GM21529 (cell line): Measurements from ENCODE around the gene ORC2.
"Not testable (repeated sequence)": the region's sequence is repeated elsewhere in the genome, so short reads cannot be mapped to it uniquely, and the experiment has no call there.

Experiments
- ATAC-seq: cut with Tn5 transposase; IDR thresholded peaks from one replicate; pipeline ENCODE4 v1.9.1; 2021; ENCODE audit not compliant: unreplicated experiment

Gene ORC2

DNA sequence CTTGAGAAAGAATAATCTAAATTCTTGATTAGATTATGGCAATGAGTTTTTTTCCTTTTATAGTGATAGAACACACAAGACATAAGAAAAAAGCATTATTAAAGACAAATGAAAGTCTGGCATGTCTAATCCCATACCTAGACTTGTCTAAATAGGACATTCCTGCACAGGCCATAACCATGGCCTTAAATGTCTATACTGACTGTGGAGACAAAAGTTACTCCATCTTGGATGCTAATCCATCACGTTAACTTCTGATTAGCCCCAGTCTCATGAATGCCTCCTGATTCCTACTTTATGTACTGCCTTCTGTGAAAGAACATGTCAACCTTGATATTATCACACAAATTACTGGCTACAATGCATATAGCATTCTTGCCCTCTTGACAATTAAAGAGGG lies 23.6 kb downstream of the ORC2 start:
- no peak for ATAC-seq

- no peak for ATAC-seq
Measured at GRCh38 chr2:200930947-200931626, 32.4 kb downstream of the ORC2 start.

- no peak for ATAC-seq
Measured at GRCh38 chr2:200929334-200930249, 33.9 kb downstream of the ORC2 start.

DNA sequence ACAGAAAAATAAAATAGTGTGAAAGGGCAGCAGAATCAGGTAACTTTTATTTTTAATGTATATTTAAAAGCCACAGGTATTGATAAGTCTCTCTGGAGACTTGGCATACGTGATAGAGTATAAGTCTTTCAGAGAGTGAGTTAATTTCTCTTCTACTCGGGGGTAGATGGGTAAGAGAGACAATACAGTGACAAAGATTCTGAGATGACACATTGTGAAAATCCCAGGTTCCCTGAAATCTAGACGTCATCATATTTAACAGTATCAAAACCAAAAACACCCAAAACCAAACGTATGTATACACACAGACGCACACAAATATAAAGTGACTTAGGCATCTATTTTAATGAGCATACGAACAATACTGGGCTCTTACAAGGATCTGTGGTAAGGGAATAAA lies 41.0 kb downstream of the ORC2 start:
- no peak for ATAC-seq

DNA sequence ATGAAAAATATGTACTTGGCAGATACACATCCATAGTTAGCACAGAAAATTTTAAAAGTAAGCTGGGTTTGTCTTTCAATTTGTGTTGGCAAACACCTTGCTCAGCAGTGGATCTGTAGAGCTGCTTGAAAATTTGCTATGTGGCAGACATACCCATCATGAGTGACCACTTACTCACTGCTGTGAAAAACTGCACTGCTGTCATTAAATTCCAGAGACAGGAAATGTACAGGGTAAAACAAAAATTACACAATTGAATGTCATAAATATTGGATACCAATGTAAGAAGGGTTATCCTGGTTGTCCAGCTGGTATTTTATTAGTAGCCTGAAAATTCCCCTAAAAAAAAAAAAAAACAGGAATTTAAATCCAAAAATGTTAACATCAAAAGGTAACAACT lies 49.8 kb downstream of the ORC2 start:
- no peak for ATAC-seq

DNA sequence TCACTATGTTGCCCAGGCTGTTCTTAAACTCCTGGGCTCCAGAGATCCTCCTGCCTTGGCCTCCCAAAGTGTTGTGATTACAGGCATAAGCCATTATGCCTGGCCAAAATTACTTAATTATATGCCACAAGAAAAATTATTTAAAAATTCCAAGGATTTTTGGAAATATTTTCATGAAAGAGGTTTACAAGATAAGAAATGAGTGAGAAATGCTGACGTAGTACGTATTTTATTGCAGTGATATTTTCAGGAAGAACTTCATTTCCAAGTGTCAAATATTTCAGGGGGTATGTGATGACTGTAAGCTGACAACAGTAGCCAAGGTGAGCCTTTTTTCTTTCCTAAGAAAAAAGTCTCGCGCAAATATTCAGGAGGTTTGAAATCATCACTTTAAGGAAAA lies 53.5 kb downstream of the ORC2 start:
- ATAC-seq = no peak

DNA sequence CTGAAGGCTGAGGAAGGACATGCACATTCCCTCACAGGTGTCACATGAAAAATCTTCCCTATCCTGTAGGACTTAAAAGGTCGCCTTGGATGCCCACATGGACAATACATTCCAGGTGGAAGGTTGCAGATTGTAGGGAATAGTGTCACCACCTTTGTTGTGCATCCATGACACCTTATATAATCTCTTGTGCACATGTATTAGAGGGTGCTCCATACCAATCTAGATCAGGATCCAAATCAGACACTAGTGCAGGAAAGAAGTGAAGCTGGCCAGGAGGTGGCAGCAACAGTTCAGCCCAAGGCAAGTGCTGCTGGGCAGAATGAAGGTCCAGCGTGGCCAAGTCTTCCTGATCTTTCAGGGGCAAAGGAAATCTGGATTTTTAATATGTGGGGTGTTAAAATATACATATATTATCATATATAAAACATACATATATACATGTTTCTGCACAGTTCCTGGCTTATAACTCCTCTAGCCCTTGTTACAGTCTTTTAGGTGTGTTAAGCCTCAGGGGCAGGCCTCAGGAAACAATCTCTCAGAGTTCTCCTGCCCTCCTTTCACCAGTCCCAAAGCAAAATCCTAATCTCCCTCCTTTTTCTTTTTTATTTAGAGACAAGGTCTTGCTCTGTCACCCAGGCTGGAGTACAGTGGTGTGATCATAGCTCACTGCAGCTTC lies 57.7 kb downstream of the ORC2 start:
- peak; percentile 60 for ATAC-seq

DNA sequence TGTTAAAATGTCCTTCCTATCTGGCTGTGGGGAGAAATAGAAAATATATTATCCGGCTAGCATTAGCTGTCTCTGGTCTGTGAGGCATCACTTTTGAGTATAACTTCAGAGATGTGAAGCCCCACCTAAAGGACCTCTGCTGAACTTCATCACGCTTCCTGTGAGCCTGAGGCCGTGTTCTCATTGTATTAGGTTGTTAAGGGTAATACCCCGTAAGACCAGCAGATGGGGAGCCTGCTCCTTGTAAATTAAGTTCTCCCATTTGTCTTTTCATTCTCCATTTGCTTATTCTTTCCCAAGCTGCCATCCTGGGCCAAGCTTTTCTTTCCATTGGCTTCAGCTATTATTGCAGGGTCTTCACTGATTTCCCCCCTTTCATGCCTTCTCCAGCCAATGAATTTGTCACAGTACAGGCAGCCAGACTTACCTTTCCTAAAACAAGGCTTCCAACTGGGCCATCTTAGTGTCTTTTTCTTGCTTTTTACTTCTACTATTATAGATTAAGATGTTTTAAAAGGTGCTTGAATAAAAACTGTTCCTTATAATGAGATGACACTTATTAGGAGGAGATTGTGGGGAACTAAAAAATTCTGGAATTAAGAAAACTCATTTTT lies 61.9 kb downstream of the ORC2 start:
- peak; percentile 98 for ATAC-seq

DNA sequence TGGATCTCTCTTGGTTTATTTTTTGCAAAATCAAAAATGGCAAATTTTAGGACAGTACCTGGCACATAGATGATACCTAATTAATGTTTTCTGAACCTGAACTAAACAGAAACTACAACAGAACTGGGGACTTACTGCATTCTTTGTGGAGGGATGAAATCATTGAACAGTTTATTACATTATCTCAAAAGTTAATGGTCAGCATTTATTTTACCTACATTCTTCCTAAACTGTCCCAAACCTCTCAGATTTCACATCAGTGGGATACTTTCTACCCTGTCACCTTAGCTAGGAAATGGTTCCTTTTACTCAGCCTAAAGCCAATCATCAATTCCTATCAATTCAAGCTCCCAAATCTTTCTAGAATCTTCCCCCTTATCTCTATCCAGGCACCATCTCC lies 64.0 kb downstream of the ORC2 start:
- ATAC-seq = no peak

DNA sequence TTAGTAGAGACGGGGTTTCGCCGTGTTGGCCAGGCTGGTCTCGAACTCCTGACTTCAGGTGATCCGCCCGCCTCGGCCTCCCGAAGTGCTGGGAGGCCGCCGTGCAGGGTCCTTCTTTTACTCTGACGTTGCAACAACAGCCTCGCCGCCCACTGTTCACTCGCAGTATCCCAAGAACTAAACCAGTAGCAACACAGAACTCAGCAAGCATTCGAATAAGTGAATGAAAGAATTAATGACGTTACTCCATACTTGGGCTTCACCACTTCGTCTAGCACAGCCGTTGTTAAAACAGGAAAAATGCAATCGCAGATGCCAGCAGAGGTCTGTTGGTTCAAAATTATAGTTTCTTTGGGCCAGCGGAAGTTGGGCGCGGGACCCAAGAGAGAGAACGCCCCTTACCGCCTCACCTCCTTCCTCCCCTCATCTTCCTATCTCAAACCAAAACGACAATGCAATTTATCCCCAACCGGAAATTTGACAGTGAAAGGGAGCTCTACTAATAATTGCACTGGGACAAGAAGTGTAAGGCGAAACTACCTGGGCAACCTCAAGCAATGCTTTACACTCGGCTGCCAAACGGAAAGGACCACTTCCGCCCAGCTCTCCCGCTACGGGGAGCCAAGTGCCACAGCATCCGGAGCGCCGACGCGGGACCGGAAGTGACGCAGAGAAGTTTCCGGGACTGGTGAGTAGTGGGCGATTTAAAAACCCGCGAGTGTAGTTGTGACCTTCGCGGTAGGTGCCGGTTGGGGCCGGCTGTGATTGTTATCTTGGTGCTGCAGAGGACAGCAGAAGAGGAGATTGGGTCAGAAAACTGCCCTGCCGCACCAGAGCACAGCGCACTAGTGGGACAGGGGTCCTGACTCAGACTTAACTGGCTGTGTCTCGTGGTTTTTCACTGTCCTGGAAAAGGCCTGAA lies 74.5 kb downstream of the ORC2 start, which contains the start of the genes NIF3L1 and PPIL3:
Gene NIF3L1, plus strand, starts transcription at position 668 of the 922 bp plus-strand sequence. CDS start 2,573 bp downstream, outside the sequence.
Gene PPIL3, minus strand, starts transcription at position 374 of the 922 bp plus-strand sequence. CDS start 1,462 bp downstream, outside the sequence.
- peak; percentile 86 for ATAC-seq

DNA sequence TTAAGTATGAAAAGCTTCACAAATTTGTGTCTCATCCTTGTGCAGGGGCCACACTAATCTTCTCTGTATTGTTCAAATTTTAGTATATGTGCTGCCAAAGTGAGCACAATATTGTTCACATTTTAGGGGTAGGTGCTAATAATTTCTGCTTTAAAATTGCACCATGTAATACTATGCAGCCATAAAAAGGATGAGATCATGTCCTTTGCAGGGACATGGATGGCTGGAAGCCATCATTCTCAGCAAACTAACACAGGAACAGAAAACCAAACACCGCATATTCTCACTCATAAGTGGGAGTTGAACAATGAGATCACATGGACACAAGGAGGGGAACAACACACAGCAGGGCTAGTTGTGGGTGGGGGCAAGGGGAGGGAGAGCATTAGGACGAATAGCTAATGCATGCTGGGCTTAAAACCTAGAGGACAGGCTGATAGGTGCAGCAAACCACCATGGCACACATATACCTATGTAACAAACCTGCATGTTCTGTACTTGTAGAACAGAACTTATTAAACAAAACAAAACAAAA lies 81.7 kb downstream of the ORC2 start:
- not testable (repeated sequence) for ATAC-seq

DNA sequence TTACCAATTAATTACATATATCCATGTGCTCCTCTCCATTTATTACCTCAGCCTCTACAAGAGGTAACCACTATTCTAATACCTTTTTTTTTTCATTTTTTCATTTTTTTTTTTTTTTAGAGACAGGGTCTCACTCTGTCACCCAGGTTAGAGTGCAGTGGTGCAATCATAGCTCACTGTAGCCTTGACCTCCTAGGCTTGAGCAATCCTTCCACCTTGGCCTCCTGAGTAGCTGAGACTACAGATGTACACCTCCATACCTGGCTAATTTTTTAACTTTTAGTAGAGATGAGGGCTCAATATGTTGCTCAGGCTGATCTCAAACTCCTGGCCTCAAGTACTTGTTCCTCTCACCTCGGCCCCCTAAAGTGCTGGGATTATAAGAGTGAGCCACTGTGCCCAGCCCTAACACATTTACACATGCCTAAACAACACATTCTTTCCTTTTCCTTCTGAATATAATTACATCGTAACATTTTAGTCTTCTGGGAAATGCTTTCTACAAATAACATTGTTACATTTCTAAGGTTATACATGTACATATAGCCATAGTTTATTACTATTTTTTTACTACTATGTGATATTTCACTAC lies 85.1 kb downstream of the ORC2 start:
- ATAC-seq = no peak

GRCh38 chr2:200877443-200877842 lies 86.0 kb downstream of the ORC2 start:
- no peak for ATAC-seq

GRCh38 chr2:200873560-200873959 lies 89.9 kb downstream of the ORC2 start:
- no peak for ATAC-seq

DNA sequence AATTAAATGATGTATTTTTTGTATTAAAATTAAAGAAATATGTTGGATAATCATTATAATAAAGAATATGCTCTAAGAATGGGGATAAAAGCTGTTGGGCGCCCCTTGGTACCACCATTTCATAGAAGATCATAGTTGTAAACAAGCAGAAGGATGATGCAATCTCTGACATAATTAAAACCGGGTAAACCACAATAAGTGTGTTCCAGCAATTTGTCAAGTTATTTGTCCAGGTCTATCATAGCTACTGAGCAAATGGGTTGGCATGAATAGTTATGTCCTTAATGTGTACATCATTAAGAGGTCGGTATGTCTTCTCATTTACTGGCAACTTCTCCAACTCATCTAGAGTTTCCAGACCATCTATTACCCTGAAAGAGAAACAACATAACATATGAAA lies 92.3 kb downstream of the ORC2 start:
- ATAC-seq = no peak

GRCh38 chr2:200869014-200869413 lies 94.4 kb downstream of the ORC2 start:
- no peak for ATAC-seq

- ATAC-seq = peak; percentile 81
Measured at GRCh38 chr2:200864176-200865034, 99.1 kb downstream of the ORC2 start, which contains the start of gene CLK1. TSS of gene CLK1 (minus strand) at chr2:200864658. CDS start at chr2:200861862, 2,796 bp downstream.

- peak; percentile 3 for ATAC-seq
Measured at GRCh38 chr2:200863782-200864175, 99.7 kb downstream of the ORC2 start.
